Neutrophil (primary cell): ENCODE data around the gene VPS35L.

ENCODE experiments used
- H3K27ac ChIP-seq: fragments of 200-600 bp; sonication (generic); 2 replicates; pipeline ENCODE4 v1.5.1; 2016; ENCODE audit warnings: mild to moderate bottlenecking, moderate library complexity
- H3K27me3 ChIP-seq: fragments of 200-600 bp; sonication (generic); 2 replicates; pipeline ENCODE4 v1.6.0; 2016; ENCODE audit warnings: mild to moderate bottlenecking
- H3K36me3 ChIP-seq: fragments of 200-600 bp; sonication (generic); 2 replicates; pipeline ENCODE4 v1.5.1; 2017
- H3K4me1 ChIP-seq, 2 experiments: fragments of 200-600 bp in 1 of 2; sonication (generic) in 1 of 2; 1 replicate in 1 of 2; 2 replicates in 1 of 2; pipeline versions ENCODE4 v1.5.1 to v1.6.1; 2013 to 2016; ENCODE audit warnings: low read depth in 1 of 2, low read length in 1 of 2, mild to moderate bottlenecking in 1 of 2, moderate library complexity in 1 of 2; ENCODE audit not compliant: control insufficient read depth in 1 of 2, insufficient read depth in 1 of 2
- H3K4me3 ChIP-seq, 2 experiments: fragments of 200-600 bp in 1 of 2; sonication (generic) in 1 of 2; 1 replicate in 1 of 2; 2 replicates in 1 of 2; pipeline ENCODE4 v1.5.1; 2013 to 2016; ENCODE audit warnings: low read depth in 1 of 2, low read length in 1 of 2, mild to moderate bottlenecking in 1 of 2, moderate library complexity in 1 of 2
- H3K9me3 ChIP-seq: fragments of 200-600 bp; sonication (generic); 2 replicates; pipeline ENCODE4 v1.5.1; 2016
- TF ChIP-seq, protein P1 (sequence below): fragments of 200-600 bp; sonication (generic); IDR thresholded peaks from 2 replicates; pipeline ENCODE4 v1.5.1; 2016; ENCODE audit warnings: antibody characterized with exemption

The VPS35L gene

DNA sequence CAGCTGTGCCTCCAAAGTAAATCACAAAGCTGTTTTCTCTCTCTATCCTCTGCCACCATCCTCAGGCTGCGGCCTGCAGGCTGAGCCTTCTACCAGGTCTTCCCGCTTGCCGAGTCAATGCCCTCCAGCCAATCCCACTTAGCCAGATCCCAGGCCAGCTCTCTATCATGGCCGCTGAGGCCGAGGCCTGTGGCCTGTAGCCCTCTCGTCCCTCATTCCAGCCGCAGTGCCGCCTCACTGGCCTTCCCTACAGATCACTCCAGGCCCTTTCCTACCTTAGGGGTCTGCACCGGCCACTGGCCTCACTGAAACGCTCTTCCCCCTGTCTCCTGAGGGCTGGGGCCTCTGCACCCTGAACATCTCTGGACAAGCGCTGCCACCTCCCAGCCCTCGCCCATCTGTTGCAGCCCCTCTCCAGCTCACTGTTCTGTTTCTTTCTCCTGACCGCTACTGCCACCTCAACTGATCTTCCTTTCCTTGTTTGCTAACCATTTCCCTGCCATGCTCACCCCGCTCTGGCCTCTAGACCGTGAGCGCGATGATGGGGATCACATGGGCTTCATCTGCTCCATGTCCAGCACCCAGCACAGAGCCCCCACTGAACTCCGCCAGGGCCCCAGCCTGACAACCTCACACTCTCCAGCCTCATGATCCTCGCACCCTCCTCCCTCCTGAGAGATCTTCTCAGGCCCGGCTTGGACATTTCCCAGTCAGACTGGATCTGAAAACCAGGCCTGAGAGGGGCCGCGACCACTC lies 154.1 kb downstream of the VPS35L start:
- Histone ChIP-seq H3K27me3 (no peaks in the 10 kb centered on the region), H3K9me3 (no peaks in the 10 kb centered on the region), H3K4me1 (no peaks in the 10 kb centered on the region), H3K4me3 (no peak overlapping the region), H3K27ac (no peak overlapping the region), H3K36me3 (peaks cover 17% of the 10 kb centered on the region)
- TF ChIP-seq, protein P1, sequence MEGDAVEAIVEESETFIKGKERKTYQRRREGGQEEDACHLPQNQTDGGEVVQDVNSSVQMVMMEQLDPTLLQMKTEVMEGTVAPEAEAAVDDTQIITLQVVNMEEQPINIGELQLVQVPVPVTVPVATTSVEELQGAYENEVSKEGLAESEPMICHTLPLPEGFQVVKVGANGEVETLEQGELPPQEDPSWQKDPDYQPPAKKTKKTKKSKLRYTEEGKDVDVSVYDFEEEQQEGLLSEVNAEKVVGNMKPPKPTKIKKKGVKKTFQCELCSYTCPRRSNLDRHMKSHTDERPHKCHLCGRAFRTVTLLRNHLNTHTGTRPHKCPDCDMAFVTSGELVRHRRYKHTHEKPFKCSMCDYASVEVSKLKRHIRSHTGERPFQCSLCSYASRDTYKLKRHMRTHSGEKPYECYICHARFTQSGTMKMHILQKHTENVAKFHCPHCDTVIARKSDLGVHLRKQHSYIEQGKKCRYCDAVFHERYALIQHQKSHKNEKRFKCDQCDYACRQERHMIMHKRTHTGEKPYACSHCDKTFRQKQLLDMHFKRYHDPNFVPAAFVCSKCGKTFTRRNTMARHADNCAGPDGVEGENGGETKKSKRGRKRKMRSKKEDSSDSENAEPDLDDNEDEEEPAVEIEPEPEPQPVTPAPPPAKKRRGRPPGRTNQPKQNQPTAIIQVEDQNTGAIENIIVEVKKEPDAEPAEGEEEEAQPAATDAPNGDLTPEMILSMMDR: no peak

DNA sequence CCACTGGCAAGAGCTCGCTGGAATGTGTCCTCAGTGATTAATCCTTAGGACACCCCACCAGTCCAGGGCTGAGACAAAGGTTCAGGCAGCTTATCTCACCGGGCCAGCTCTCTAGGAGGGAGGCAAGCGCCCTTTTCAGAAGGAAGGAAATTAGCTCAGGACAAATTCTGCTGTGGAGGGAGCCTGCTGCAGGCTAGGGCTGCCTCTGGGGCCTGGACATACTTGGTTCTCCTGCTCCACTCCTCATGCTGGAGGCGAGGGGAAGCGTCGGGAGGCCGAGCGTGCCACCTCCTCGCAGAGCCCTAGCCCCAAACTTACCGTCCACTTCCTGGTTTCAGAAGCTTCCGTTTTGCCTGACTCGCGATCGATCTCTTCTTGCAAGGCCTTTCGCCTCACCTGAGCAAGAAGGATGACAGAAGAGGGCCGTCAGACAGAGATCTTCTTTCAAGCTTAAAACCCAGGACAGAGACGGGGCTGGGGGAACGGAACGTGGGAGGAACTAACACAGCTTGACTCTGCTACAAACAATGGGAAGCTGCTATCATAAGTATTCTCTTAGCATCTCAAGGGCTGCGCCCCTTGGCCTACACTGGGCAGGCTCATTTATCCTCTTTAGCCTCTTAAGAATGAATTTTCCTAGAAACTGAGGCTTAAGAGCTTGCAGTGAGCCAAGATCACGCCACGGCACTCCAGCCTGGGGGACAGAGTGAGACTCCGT lies 154.8 kb downstream of the VPS35L start:
- no peaks in the 10 kb centered on the region for H3K9me3 ChIP-seq
- H3K27me3 ChIP-seq: no peaks in the 10 kb centered on the region
- TF ChIP-seq, protein P1: no peak
- H3K4me1 ChIP-seq: no peaks in the 10 kb centered on the region
- peaks cover 10% of the 10 kb centered on the region for H3K36me3 ChIP-seq
- H3K27ac ChIP-seq: no peak overlapping the region
- no peak overlapping the region for H3K4me3 ChIP-seq

DNA sequence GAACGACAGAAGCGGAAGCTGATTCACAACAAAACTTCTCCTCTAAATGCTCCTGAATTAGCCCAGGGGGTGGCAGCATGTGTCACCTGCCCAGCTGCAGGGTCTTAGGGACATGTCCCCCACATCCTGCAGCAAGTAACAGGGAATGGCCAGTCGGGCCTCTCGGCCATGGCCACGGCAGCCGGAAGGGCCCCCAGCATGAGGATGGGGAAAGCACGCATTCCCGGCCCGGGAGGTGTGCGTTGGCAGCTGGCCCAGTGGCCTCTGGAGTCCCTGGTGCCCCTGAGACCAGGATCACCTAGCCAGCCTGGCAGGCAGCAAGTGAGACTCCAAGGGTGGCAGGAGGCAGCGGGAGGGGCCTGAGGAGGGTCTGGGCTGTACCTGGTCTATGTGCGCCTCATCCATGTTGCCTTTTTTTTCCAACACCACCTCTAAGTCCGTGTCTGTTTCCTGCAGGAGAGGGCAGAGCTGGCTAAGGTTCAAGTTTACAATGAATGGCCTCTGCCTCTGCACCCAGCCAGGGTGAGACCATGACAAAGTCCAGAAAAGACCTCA lies 155.6 kb downstream of the VPS35L start:
- Histone ChIP-seq H3K27ac (no peak overlapping the region), H3K4me3 (no peak overlapping the region), H3K9me3 (no peaks in the 10 kb centered on the region), H3K36me3 (peaks cover 5% of the 10 kb centered on the region), H3K27me3 (no peaks in the 10 kb centered on the region), H3K4me1 (no peaks in the 10 kb centered on the region)
- TF ChIP-seq, protein P1: no peak

DNA sequence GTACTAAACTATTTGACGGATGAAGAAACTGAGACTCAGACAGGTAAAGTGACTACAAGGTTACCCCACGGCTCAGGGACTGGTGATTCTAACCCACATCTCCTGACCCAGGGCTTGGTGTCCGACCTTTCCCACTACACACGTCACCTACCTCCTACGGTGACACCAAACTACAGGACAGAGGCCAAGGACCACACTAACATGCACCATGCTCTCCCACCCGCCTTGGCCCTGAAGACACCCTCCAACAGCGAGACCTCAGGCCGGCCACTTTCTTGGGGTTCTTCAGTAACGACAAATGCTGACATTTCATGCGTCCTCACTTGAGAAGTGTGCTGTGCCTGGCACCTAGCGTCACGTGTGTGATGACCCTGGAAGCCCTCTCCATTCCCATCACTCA lies 156.1 kb downstream of the VPS35L start:
- no peak overlapping the region for H3K4me3 ChIP-seq
- H3K27ac ChIP-seq: no peak overlapping the region
- no peaks in the 10 kb centered on the region for H3K27me3 ChIP-seq
- TF ChIP-seq, protein P1: no peak
- H3K4me1 ChIP-seq: no peaks in the 10 kb centered on the region
- H3K36me3 ChIP-seq: peaks cover 5% of the 10 kb centered on the region
- no peaks in the 10 kb centered on the region for H3K9me3 ChIP-seq

DNA sequence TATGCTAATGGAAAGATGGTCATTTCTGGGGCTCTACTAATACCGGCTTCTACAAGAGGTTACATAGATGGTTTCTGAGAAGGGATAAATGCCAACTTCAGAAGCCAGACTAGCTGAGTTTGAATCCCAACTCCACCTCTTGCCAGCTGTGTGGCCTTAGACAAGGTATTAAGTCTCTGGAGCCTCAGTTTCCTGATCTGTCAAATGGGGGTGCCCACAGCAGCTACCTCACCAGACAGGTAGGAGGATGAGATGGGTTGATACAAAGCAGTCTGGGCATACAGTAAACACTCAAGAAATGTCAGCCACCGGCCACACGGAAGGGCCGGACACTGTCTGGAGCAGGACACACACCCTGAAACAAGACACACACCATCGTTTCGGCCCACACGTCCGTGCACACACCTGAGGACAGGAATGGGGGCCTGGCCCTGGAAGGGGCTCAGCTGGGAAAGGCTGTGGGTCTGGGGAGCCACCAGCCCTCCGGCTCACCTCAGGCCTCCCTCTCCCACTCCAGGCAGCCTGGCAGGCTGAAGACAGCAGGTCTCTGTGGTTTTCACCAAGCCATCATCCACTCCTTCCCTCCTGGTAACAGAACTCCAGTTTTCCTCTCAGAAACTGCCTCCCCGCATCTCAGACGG lies 157.0 kb downstream of the VPS35L start:
- H3K9me3 ChIP-seq: no peaks in the 10 kb centered on the region
- H3K27ac ChIP-seq: no peak overlapping the region
- H3K4me3 ChIP-seq: no peak overlapping the region
- H3K4me1 ChIP-seq: peaks cover 3 to 5% of the 10 kb centered on the region in 2 experiments
- TF ChIP-seq, protein P1: no peak
- peaks cover 5% of the 10 kb centered on the region for H3K36me3 ChIP-seq
- H3K27me3 ChIP-seq: no peaks in the 10 kb centered on the region
